ENCODE results near the gene CALML3. TPM values are rescaled to one million over a fixed set of nuclear protein-coding genes. Genes with fewer than 3 reads are reported as not detected.

The CALML3 gene
- total and polyA plus RNA-seq, 4 donors = 0.02 to 0.11 (median 0.04) TPM; not detected in 1

- Histone ChIP-seq H3K4me3 (no peak overlapping the region), H3K27me3 (ENCODE audit: control insufficient read depth in 3 of 3, insufficient read depth in 3 of 3, low read length in 2 of 3) (no peaks in the 10 kb centered on the region), H3K4me1 (ENCODE audit: control insufficient read depth in 5 of 5, insufficient read depth in 5 of 5, low read length in 5 of 5) (no peaks in the 10 kb centered on the region), H3K9me3 (ENCODE audit: control insufficient read depth in 4 of 4, insufficient read depth in 3 of 4, low read length in 3 of 4) (no peaks in the 10 kb centered on the region), H3K36me3 (ENCODE audit: control insufficient read depth in 4 of 4, insufficient read depth in 4 of 4, low read length in 4 of 4) (no peaks in the 10 kb centered on the region), H3K9ac (ENCODE audit: insufficient read depth in 1 of 2, low read length in 2 of 2) (no peak overlapping the region), H3K27ac (ENCODE audit: low read depth in 1 of 2, low read length in 1 of 2) (no peak overlapping the region)
- no peak for TF ChIP-seq CTCF (IDR thresholded peaks at IDR 0.05; ENCODE audit: control extremely low read depth, extremely low read depth)
- 81 to 87% methylated on average over 23 of the region's 23 CpGs for WGBS, 2 donors
- DNase-seq (no peak), ATAC-seq (ENCODE audit: insufficient read depth, low FRiP score) (no peak)
Measured at GRCh38 chr10:5575482-5576153, 50.9 kb downstream of the CALML3 start.

GRCh38 chr10:5576154-5576748, 51.5 kb downstream of the CALML3 start:
- no peak overlapping the region for H3K9ac ChIP-seq (ENCODE audit: insufficient read depth in 1 of 2, low read length in 2 of 2)
- no peak overlapping the region for H3K4me3 ChIP-seq
- no peak for TF ChIP-seq CTCF (IDR thresholded peaks at IDR 0.05; ENCODE audit: control extremely low read depth, extremely low read depth)
- H3K4me1 ChIP-seq (ENCODE audit: control insufficient read depth in 5 of 5, insufficient read depth in 5 of 5, low read length in 5 of 5) = no peaks in the 10 kb centered on the region
- ATAC-seq (ENCODE audit: insufficient read depth, low FRiP score) (no peak), DNase-seq (no peak)
- no peaks in the 10 kb centered on the region for H3K27me3 ChIP-seq (ENCODE audit: control insufficient read depth in 3 of 3, insufficient read depth in 3 of 3, low read length in 2 of 3)
- WGBS, 2 donors = 93 to 97% methylated on average over 4 of the region's 4 CpGs
- H3K9me3 ChIP-seq (ENCODE audit: control insufficient read depth in 4 of 4, insufficient read depth in 3 of 4, low read length in 3 of 4) = no peaks in the 10 kb centered on the region
- H3K36me3 ChIP-seq (ENCODE audit: control insufficient read depth in 4 of 4, insufficient read depth in 4 of 4, low read length in 4 of 4) = no peaks in the 10 kb centered on the region
- no peak overlapping the region for H3K27ac ChIP-seq (ENCODE audit: low read depth in 1 of 2, low read length in 1 of 2)

Other genes starting within 250 kb of the CALML3 start
- gene UCN3, start 160.0 kb upstream of the CALML3 start, total RNA-seq = under 1 TPM; 0.28 to 0.77 TPM
- gene UCN3, start 160.0 kb upstream of the CALML3 start, polyA plus RNA-seq = under 1 TPM; 0.17 to 0.77 TPM
- under 1 TPM in 1 of 2 donors, not detected in 1; 0.12 TPM for gene TUBAL3, start 120.1 kb upstream of the CALML3 start, total RNA-seq
- gene TUBAL3, start 120.1 kb upstream of the CALML3 start, polyA plus RNA-seq = under 1 TPM; 0.06 TPM
- 10 to 100 TPM; 52.9 to 98.7 TPM for gene NET1, start 112.4 kb upstream of the CALML3 start, total RNA-seq
- 10 to 100 TPM; 17.4 to 18.9 TPM for gene NET1, start 112.4 kb upstream of the CALML3 start, polyA plus RNA-seq
- gene CALML5, start 25.4 kb upstream of the CALML3 start, total RNA-seq = not detected
- not detected for gene CALML5, start 25.4 kb upstream of the CALML3 start, polyA plus RNA-seq
- 10 to 100 TPM in 1 of 2 donors, 1 to 10 TPM in 1; 5.2 to 26.2 TPM for gene ASB13, start 141.6 kb downstream of the CALML3 start, total RNA-seq
- gene ASB13, start 141.6 kb downstream of the CALML3 start, polyA plus RNA-seq = 10 to 100 TPM; 12.5 to 16.9 TPM
- 100 to 1,000 TPM in 1 of 2 donors, 10 to 100 TPM in 1; 45.4 to 108 TPM for gene TASOR2, start 159.9 kb downstream of the CALML3 start, total RNA-seq
- gene TASOR2, start 159.9 kb downstream of the CALML3 start, polyA plus RNA-seq = 10 to 100 TPM; 12.3 to 12.8 TPM

Data from lung (tissue), 12 donors.